Activated T-helper 1 cell treated with Interleukin-2 at 50 U/mL for 16 hours (primary cell): Measurements from ENCODE around the gene CCL11.

Experiments used
- DNase-seq: peaks from one replicate; pipeline ENCODE4 v3.0.0-alpha.2; 2020; ENCODE audit warnings: low read depth

Gene CCL11

GRCh38 chr17:34257299-34257985 is 28.1 kb upstream of the CCL11 start:
- no peak for DNase-seq

- DNase-seq: no peak
Measured at GRCh38 chr17:34257986-34258326, 27.6 kb upstream of the CCL11 start.

- no peak for DNase-seq
Measured at GRCh38 chr17:34259146-34259545, 26.4 kb upstream of the CCL11 start.

GRCh38 chr17:34260861-34261260 is 24.7 kb upstream of the CCL11 start:
- DNase-seq: no peak

GRCh38 chr17:34261568-34262337 is 23.8 kb upstream of the CCL11 start:
- no peak for DNase-seq

- DNase-seq: no peak
Measured at GRCh38 chr17:34265711-34266110, 19.8 kb upstream of the CCL11 start.

GRCh38 chr17:34269969-34270368 is 15.6 kb upstream of the CCL11 start, which contains the start of gene CCL7:
Gene CCL7 (plus strand): TSS chr17:34270221. CDS start chr17:34270291, 70 bp downstream.
- no peak for DNase-seq

GRCh38 chr17:34275881-34276280 is 9.7 kb upstream of the CCL11 start:
- no peak for DNase-seq

GRCh38 chr17:34276826-34277225 is 8.7 kb upstream of the CCL11 start:
- DNase-seq: no peak

- no peak for DNase-seq
Measured at GRCh38 chr17:34283571-34283970, 2.0 kb upstream of the CCL11 start.

- no peak for DNase-seq
Measured at GRCh38 chr17:34287875-34288274, 2.3 kb downstream of the CCL11 start.

GRCh38 chr17:34290586-34290985 is 5.0 kb downstream of the CCL11 start:
- no peak for DNase-seq

- DNase-seq: no peak
Measured at GRCh38 chr17:34291721-34292348, 6.3 kb downstream of the CCL11 start.

GRCh38 chr17:34299027-34299426 is 13.5 kb downstream of the CCL11 start:
- DNase-seq: no peak

GRCh38 chr17:34299956-34300577 is 14.5 kb downstream of the CCL11 start:
- DNase-seq: no peak

GRCh38 chr17:34300652-34301370 is 15.3 kb downstream of the CCL11 start:
- no peak for DNase-seq

GRCh38 chr17:34301986-34302385 is 16.4 kb downstream of the CCL11 start:
- no peak for DNase-seq

- no peak for DNase-seq
Measured at GRCh38 chr17:34302636-34303035, 17.1 kb downstream of the CCL11 start.

GRCh38 chr17:34303606-34304005 is 18.1 kb downstream of the CCL11 start:
- no peak for DNase-seq

- no peak for DNase-seq
Measured at GRCh38 chr17:34305061-34305460, 19.5 kb downstream of the CCL11 start.

GRCh38 chr17:34305606-34306005 is 20.1 kb downstream of the CCL11 start:
- DNase-seq: no peak

- DNase-seq: no peak
Measured at GRCh38 chr17:34306466-34306865, 20.9 kb downstream of the CCL11 start.
